WTC11 (cell line): ENCODE measurements around the gene IGSF9B.

Source experiments
- ATF1 ChIP-seq: sonication (generic); formaldehyde crosslinking; IDR thresholded peaks from 2 replicates; pipeline ENCODE4 v1.8.1; 2023; ENCODE audit warnings: mild to moderate bottlenecking, moderate library complexity, missing genetic modification reagents
- E2F5 ChIP-seq: sonication (generic); formaldehyde crosslinking; IDR thresholded peaks from 2 replicates; pipeline ENCODE4 v1.8.1; 2022; ENCODE audit warnings: mild to moderate bottlenecking, moderate library complexity, missing genetic modification reagents
- ELF4 ChIP-seq: sonication (generic); formaldehyde crosslinking; IDR thresholded peaks from 2 replicates; pipeline ENCODE4 v1.8.1; 2022; ENCODE audit warnings: low read depth, mild to moderate bottlenecking, moderate library complexity, missing genetic modification reagents
- FOXP1 ChIP-seq: sonication (generic); formaldehyde crosslinking; IDR thresholded peaks from 2 replicates; pipeline ENCODE4 v1.8.0; 2022; ENCODE audit warnings: missing genetic modification reagents, mild to moderate bottlenecking, moderate library complexity, borderline replicate concordance
- TF ChIP-seq, protein P1 (sequence below): fragments of 250-450 bp; sonication (Bioruptor Pico); IDR thresholded peaks from 2 replicates; pipeline ENCODE4 v1.9.0; 2021; ENCODE audit warnings: mild to moderate bottlenecking, borderline replicate concordance
- TF ChIP-seq, protein P2 (sequence below): fragments of 200-600 bp; IDR thresholded peaks from 2 replicates; pipeline ENCODE4 v1.8.0; 2022; ENCODE audit warnings: antibody characterized with exemption
- TF ChIP-seq, protein P3 (sequence below): sonication (generic); formaldehyde crosslinking; IDR thresholded peaks from 2 replicates; pipeline ENCODE4 v1.8.1; 2022; ENCODE audit warnings: low read depth, missing genetic modification reagents, borderline replicate concordance
- TF ChIP-seq, protein P4 (sequence below): sonication (generic); formaldehyde crosslinking; IDR thresholded peaks from 2 replicates; pipeline ENCODE4 v1.8.0; 2022; ENCODE audit warnings: mild to moderate bottlenecking, missing genetic modification reagents

- TF ChIP-seq, protein P1, sequence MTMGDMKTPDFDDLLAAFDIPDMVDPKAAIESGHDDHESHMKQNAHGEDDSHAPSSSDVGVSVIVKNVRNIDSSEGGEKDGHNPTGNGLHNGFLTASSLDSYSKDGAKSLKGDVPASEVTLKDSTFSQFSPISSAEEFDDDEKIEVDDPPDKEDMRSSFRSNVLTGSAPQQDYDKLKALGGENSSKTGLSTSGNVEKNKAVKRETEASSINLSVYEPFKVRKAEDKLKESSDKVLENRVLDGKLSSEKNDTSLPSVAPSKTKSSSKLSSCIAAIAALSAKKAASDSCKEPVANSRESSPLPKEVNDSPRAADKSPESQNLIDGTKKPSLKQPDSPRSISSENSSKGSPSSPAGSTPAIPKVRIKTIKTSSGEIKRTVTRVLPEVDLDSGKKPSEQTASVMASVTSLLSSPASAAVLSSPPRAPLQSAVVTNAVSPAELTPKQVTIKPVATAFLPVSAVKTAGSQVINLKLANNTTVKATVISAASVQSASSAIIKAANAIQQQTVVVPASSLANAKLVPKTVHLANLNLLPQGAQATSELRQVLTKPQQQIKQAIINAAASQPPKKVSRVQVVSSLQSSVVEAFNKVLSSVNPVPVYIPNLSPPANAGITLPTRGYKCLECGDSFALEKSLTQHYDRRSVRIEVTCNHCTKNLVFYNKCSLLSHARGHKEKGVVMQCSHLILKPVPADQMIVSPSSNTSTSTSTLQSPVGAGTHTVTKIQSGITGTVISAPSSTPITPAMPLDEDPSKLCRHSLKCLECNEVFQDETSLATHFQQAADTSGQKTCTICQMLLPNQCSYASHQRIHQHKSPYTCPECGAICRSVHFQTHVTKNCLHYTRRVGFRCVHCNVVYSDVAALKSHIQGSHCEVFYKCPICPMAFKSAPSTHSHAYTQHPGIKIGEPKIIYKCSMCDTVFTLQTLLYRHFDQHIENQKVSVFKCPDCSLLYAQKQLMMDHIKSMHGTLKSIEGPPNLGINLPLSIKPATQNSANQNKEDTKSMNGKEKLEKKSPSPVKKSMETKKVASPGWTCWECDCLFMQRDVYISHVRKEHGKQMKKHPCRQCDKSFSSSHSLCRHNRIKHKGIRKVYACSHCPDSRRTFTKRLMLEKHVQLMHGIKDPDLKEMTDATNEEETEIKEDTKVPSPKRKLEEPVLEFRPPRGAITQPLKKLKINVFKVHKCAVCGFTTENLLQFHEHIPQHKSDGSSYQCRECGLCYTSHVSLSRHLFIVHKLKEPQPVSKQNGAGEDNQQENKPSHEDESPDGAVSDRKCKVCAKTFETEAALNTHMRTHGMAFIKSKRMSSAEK = no peak
- TF ChIP-seq E2F5 (CRISPR knock-in tag) = no peak
- TF ChIP-seq, protein P2, sequence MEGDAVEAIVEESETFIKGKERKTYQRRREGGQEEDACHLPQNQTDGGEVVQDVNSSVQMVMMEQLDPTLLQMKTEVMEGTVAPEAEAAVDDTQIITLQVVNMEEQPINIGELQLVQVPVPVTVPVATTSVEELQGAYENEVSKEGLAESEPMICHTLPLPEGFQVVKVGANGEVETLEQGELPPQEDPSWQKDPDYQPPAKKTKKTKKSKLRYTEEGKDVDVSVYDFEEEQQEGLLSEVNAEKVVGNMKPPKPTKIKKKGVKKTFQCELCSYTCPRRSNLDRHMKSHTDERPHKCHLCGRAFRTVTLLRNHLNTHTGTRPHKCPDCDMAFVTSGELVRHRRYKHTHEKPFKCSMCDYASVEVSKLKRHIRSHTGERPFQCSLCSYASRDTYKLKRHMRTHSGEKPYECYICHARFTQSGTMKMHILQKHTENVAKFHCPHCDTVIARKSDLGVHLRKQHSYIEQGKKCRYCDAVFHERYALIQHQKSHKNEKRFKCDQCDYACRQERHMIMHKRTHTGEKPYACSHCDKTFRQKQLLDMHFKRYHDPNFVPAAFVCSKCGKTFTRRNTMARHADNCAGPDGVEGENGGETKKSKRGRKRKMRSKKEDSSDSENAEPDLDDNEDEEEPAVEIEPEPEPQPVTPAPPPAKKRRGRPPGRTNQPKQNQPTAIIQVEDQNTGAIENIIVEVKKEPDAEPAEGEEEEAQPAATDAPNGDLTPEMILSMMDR = no peak
- TF ChIP-seq ELF4 (CRISPR knock-in tag) = no peak
- TF ChIP-seq, protein P3, sequence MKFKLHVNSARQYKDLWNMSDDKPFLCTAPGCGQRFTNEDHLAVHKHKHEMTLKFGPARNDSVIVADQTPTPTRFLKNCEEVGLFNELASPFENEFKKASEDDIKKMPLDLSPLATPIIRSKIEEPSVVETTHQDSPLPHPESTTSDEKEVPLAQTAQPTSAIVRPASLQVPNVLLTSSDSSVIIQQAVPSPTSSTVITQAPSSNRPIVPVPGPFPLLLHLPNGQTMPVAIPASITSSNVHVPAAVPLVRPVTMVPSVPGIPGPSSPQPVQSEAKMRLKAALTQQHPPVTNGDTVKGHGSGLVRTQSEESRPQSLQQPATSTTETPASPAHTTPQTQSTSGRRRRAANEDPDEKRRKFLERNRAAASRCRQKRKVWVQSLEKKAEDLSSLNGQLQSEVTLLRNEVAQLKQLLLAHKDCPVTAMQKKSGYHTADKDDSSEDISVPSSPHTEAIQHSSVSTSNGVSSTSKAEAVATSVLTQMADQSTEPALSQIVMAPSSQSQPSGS (CRISPR knock-in tag) = no peak
- TF ChIP-seq FOXP1 = no peak
- TF ChIP-seq, protein P4, sequence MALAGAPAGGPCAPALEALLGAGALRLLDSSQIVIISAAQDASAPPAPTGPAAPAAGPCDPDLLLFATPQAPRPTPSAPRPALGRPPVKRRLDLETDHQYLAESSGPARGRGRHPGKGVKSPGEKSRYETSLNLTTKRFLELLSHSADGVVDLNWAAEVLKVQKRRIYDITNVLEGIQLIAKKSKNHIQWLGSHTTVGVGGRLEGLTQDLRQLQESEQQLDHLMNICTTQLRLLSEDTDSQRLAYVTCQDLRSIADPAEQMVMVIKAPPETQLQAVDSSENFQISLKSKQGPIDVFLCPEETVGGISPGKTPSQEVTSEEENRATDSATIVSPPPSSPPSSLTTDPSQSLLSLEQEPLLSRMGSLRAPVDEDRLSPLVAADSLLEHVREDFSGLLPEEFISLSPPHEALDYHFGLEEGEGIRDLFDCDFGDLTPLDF (CRISPR knock-in tag) = no peak
- no peak for TF ChIP-seq ATF1 (CRISPR knock-in tag)
Measured at GRCh38 chr11:133887692-133888332, 69.0 kb downstream of the IGSF9B start.
